ENCODE measurements around the gene CARS1. TPM values are rescaled to one million over a fixed set of nuclear protein-coding genes. Genes with fewer than 3 reads are reported as not detected.
"Not testable (repeated sequence)": the region's sequence is repeated elsewhere in the genome, so short reads cannot be mapped to it uniquely, and the experiment has no call there.

CARS1 gene
- total RNA-seq, 1 donor from 2014 or later = 151 TPM

GRCh38 chr11:3063876-3064275 lies 6.7 kb upstream of the CARS1 start:
- not testable (repeated sequence) for H3K36me3 Mint-ChIP-seq (ENCODE audit: unreplicated experiment); H3K27ac Mint-ChIP-seq (ENCODE audit: unreplicated experiment); H3K27me3 Mint-ChIP-seq (ENCODE audit: unreplicated experiment); H3K4me1 Mint-ChIP-seq (ENCODE audit: low read depth, unreplicated experiment); DNase-seq; H3K9me3 Mint-ChIP-seq (ENCODE audit: unreplicated experiment); H3K4me3 Mint-ChIP-seq (ENCODE audit: unreplicated experiment)

GRCh38 chr11:3063432-3063831 lies 6.2 kb upstream of the CARS1 start:
- not testable (repeated sequence) for H3K27me3 Mint-ChIP-seq (ENCODE audit: unreplicated experiment); H3K36me3 Mint-ChIP-seq (ENCODE audit: unreplicated experiment); H3K4me3 Mint-ChIP-seq (ENCODE audit: unreplicated experiment); H3K4me1 Mint-ChIP-seq (ENCODE audit: low read depth, unreplicated experiment); DNase-seq; H3K27ac Mint-ChIP-seq (ENCODE audit: unreplicated experiment); H3K9me3 Mint-ChIP-seq (ENCODE audit: unreplicated experiment)

- TF ChIP-seq CTCF (IDR thresholded peaks at IDR 0.05; ENCODE audit: partially characterized antibody, unreplicated experiment) = no peak
- Mint-ChIP-seq H3K9me3 (ENCODE audit: unreplicated experiment) (peaks cover 11% of the 10 kb centered on the region), H3K4me1 (ENCODE audit: low read depth, unreplicated experiment) (peaks cover 4% of the 10 kb centered on the region), H3K36me3 (ENCODE audit: unreplicated experiment) (peaks cover 8% of the 10 kb centered on the region), H3K27me3 (ENCODE audit: unreplicated experiment) (no peaks in the 10 kb centered on the region), H3K4me3 (ENCODE audit: unreplicated experiment) (no peak overlapping the region), H3K27ac (ENCODE audit: unreplicated experiment) (no peak overlapping the region)
- DNase-seq = no peak
Observed at GRCh38 chr11:3060436-3061025, 3.3 kb upstream of the CARS1 start.

- Mint-ChIP-seq H3K36me3 (ENCODE audit: unreplicated experiment) (peaks cover 6% of the 10 kb centered on the region), H3K9me3 (ENCODE audit: unreplicated experiment) (peaks cover 6% of the 10 kb centered on the region), H3K4me3 (ENCODE audit: unreplicated experiment) (peak overlapping the region; percentile 71), H3K27ac (ENCODE audit: unreplicated experiment) (no peak overlapping the region), H3K27me3 (ENCODE audit: unreplicated experiment) (no peaks in the 10 kb centered on the region), H3K4me1 (ENCODE audit: low read depth, unreplicated experiment) (peaks cover 11% of the 10 kb centered on the region)
- TF ChIP-seq CTCF (IDR thresholded peaks at IDR 0.05; ENCODE audit: partially characterized antibody, unreplicated experiment) = no peak
- no peak for DNase-seq
Observed at GRCh38 chr11:3058753-3059664, 1.8 kb upstream of the CARS1 start.

- no peak for DNase-seq
- Mint-ChIP-seq H3K4me3 (ENCODE audit: unreplicated experiment) (peak overlapping the region; percentile 92), H3K27me3 (ENCODE audit: unreplicated experiment) (no peaks in the 10 kb centered on the region), H3K4me1 (ENCODE audit: low read depth, unreplicated experiment) (peaks cover 24% of the 10 kb centered on the region), H3K9me3 (ENCODE audit: unreplicated experiment) (peaks cover 3% of the 10 kb centered on the region), H3K27ac (ENCODE audit: unreplicated experiment) (peak overlapping the region; percentile 91), H3K36me3 (ENCODE audit: unreplicated experiment) (no peaks in the 10 kb centered on the region)
- no peak for TF ChIP-seq CTCF (IDR thresholded peaks at IDR 0.05; ENCODE audit: partially characterized antibody, unreplicated experiment)
Observed at GRCh38 chr11:3056296-3057068, 741 bp downstream of the CARS1 start.

All from glutamatergic neuron (in vitro differentiated cells).